Measurements from ENCODE around the gene GHR. TPM values are rescaled to one million over a fixed set of nuclear protein-coding genes. Genes with fewer than 3 reads are reported as not detected.

GHR gene
- total and polyA plus RNA-seq, 2 donors (not counting 3 experiments of a cell fraction or from before 2014, with no cell fraction given): 0.27 to 0.28 TPM

DNA sequence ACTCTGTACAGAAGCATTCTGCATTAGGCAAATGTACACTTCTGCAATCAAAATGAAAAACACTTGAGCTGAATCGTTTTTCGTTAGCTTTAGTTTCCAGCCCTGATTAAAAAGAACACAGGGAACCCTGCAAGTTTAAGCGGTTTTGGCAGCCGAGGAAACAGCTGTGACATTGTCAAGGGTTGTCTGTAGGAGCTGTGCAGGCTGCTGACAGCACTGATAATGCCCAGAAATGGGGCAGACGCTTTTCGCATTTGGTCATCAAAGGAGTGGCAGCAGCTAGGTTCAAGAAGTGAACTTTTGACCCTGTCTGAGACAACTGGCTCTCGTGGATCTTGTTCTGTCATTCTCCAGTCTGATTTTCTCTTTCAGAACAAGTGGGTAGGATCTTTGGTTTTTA lies 167.8 kb downstream of the GHR start:
- H3K9me1 ChIP-seq (replicated peaks; ENCODE audit: control insufficient read depth, extremely low read depth, insufficient read depth, low read length): no peaks in the 10 kb centered on the region
- intact Hi-C loops (cut with micrococcal nuclease) (no loop called here), dilution Hi-C loops (cut with MboI; ENCODE audit: extremely low pct_ligation_motif_present, low sequenced_read_pairs) (no loop called here)
- CTCF ChIA-PET: interaction anchor here (0.7 to 1.6 kb wide), 2 partner anchors 8 to 299 kb away, joined by 4 to 5 read pairs; no protein-coding TSS in a partner anchor
- no peak overlapping the region for H3K4me2 ChIP-seq (ENCODE audit: insufficient read depth, low read length)
- no peaks in the 10 kb centered on the region for H3K4me1 ChIP-seq (ENCODE audit: control insufficient read depth, extremely low read depth, insufficient read depth, low read length)
- no TSS peak for BruUV-seq (replicated peaks)
- POLR2A ChIA-PET: no interaction called here
- H3K27me3 ChIP-seq (ENCODE audit: control insufficient read depth in 2 of 2, insufficient read depth in 2 of 2, low read length in 2 of 2): peaks cover 0 to 5% of the 10 kb centered on the region in 2 experiments
- DNase-seq (ENCODE audit: low read depth, low spot score) (no peak), FAIRE-seq (no peak)
- no peak overlapping the region for H2AFZ ChIP-seq (ENCODE audit: low read depth, low read length)
- no peak overlapping the region for H3K27ac ChIP-seq (ENCODE audit: insufficient read depth, low read depth, low read length)
- H4K20me1 ChIP-seq (replicated peaks; ENCODE audit: control insufficient read depth, extremely low read depth, insufficient read depth, low read length): no peaks in the 10 kb centered on the region
- no peaks in the 10 kb centered on the region for H3K9me3 ChIP-seq (replicated peaks; ENCODE audit: control insufficient read depth, insufficient read depth, low read length)
- H3K9ac ChIP-seq (replicated peaks; ENCODE audit: extremely low read depth, insufficient read depth, low read length): no peak overlapping the region
- no peaks in the 10 kb centered on the region for H3K79me2 ChIP-seq (ENCODE audit: control insufficient read depth, insufficient read depth, low read length)
- no peaks in the 10 kb centered on the region for H3K36me3 ChIP-seq (ENCODE audit: control insufficient read depth in 2 of 2, extremely low read depth in 1 of 2, insufficient read depth in 2 of 2, low read length in 2 of 2)
- no peak overlapping the region for H3K4me3 ChIP-seq (replicated peaks in 1 of 3; ENCODE audit: insufficient read depth in 1 of 3, low read depth in 1 of 3, low read length in 3 of 3)
- no peak for TF ChIP-seq EZH2 (IDR thresholded peaks at IDR 0.05; ENCODE audit: borderline replicate concordance, low read depth, low read length, severe bottlenecking)
- no peak for TF ChIP-seq GATA2 (IDR thresholded peaks at IDR 0.05; ENCODE audit: insufficient read depth, insufficient read length, low read depth, low read length)

DNA sequence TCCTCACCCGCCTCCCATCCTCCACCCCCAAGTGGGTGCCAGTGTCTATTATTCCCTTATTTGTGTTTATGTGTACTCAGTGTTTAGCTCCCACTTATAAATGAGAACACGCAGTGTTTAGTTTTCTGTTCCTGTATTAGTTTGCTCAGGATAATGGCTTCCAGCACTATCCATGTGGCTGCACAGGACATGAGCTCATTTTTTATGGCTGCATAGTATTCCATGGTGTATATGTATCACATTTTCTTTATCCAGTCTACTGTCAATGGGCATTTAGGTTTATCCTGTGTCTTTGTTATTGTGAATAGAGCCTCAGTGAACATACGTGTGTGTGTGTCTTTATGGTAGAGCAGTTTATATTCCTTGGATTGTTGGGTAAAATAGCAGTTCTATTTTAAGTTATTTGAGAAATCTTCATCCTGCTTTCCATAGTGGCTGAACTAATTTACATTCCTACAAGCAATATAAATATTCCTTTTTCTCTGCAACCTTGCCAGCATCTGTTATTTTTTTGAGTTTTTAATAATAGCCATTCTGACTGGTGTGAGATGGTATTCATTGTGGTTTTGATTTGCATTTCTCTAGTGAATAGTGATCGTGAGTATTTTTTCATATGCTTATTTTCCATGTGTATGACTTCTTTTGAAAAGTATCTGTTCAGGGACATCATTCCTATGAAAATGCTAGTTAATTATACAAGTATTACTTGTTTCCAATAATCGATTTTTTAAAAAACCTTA lies 169.3 kb downstream of the GHR start:
- dilution Hi-C loops (cut with MboI; ENCODE audit: extremely low pct_ligation_motif_present, low sequenced_read_pairs): no loop called here
- intact Hi-C loops (cut with micrococcal nuclease): no loop called here
- CTCF ChIA-PET: no interaction called here
- no peak overlapping the region for H3K4me3 ChIP-seq (replicated peaks in 1 of 3; ENCODE audit: insufficient read depth in 1 of 3, low read depth in 1 of 3, low read length in 3 of 3)
- no peak for TF ChIP-seq EZH2 (IDR thresholded peaks at IDR 0.05; ENCODE audit: borderline replicate concordance, low read depth, low read length, severe bottlenecking)
- no peak for TF ChIP-seq JUN (IDR thresholded peaks at IDR 0.05; ENCODE audit: borderline replicate concordance, insufficient read depth, insufficient read length, low read depth)
- no peak for TF ChIP-seq FOS (IDR thresholded peaks at IDR 0.05; ENCODE audit: borderline replicate concordance, insufficient read depth, low read length)
- no peak for TF ChIP-seq POLR2AphosphoS5 (IDR thresholded peaks at IDR 0.05; ENCODE audit: insufficient read depth, low read depth, low read length)
- no peak for TF ChIP-seq MYC (IDR thresholded peaks at IDR 0.05; ENCODE audit: low read depth, low read length)
- TF ChIP-seq, protein P1, sequence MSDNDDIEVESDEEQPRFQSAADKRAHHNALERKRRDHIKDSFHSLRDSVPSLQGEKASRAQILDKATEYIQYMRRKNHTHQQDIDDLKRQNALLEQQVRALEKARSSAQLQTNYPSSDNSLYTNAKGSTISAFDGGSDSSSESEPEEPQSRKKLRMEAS (IDR thresholded peaks at IDR 0.05; ENCODE audit: insufficient read depth, insufficient read length): no peak
- TF ChIP-seq GATA2 (IDR thresholded peaks at IDR 0.05; ENCODE audit: insufficient read depth, insufficient read length, low read depth, low read length): no peak
- TF ChIP-seq POLR2A (IDR thresholded peaks at IDR 0.05; ENCODE audit: low read depth, low read length): no peak
- no peaks in the 10 kb centered on the region for H3K9me3 ChIP-seq (replicated peaks; ENCODE audit: control insufficient read depth, insufficient read depth, low read length)
- POLR2A ChIA-PET: no interaction called here
- no peaks in the 10 kb centered on the region for H3K36me3 ChIP-seq (ENCODE audit: control insufficient read depth in 2 of 2, extremely low read depth in 1 of 2, insufficient read depth in 2 of 2, low read length in 2 of 2)
- no peak overlapping the region for H3K27ac ChIP-seq (ENCODE audit: insufficient read depth, low read depth, low read length)
- no peak overlapping the region for H2AFZ ChIP-seq (ENCODE audit: low read depth, low read length)
- H3K4me1 ChIP-seq (ENCODE audit: control insufficient read depth, extremely low read depth, insufficient read depth, low read length): no peaks in the 10 kb centered on the region
- FAIRE-seq (no peak), DNase-seq (ENCODE audit: low read depth, low spot score) (no peak)
- no peaks in the 10 kb centered on the region for H4K20me1 ChIP-seq (replicated peaks; ENCODE audit: control insufficient read depth, extremely low read depth, insufficient read depth, low read length)
- no peak overlapping the region for H3K9ac ChIP-seq (replicated peaks; ENCODE audit: extremely low read depth, insufficient read depth, low read length)
- no TSS peak for BruUV-seq (replicated peaks)
- no peaks in the 10 kb centered on the region for H3K79me2 ChIP-seq (ENCODE audit: control insufficient read depth, insufficient read depth, low read length)
- H3K27me3 ChIP-seq (ENCODE audit: control insufficient read depth in 2 of 2, insufficient read depth in 2 of 2, low read length in 2 of 2): peaks cover 0 to 3% of the 10 kb centered on the region in 2 experiments
- H3K4me2 ChIP-seq (ENCODE audit: insufficient read depth, low read length): no peak overlapping the region
- no peaks in the 10 kb centered on the region for H3K9me1 ChIP-seq (replicated peaks; ENCODE audit: control insufficient read depth, extremely low read depth, insufficient read depth, low read length)
